H1 (cell line): ENCODE data around the gene CELSR1.

Experiments
- ATF3 ChIP-seq: IDR thresholded peaks from 2 replicates; pipeline ENCODE4 v1.6.1; 2011; ENCODE audit warnings: low read depth, mild to moderate bottlenecking, low read length; ENCODE audit not compliant: insufficient read depth
- CBX8 ChIP-seq: fragments of 300-800, 300-1000 bp; sonication (generic); IDR thresholded peaks from 2 replicates; pipeline ENCODE4 v1.7.1; 2016; ENCODE audit warnings: low read depth, low read length, borderline replicate concordance
- CTCF ChIP-seq, 3 experiments: IDR thresholded peaks; 1 replicate in 2 of 3; 2 replicates in 1 of 3; pipeline versions ENCODE4 v1.5.1 to v1.6.1; 2011; ENCODE audit warnings: low read length in 3 of 3, mild to moderate bottlenecking in 3 of 3, inconsistent platforms in 2 of 3, low read depth in 1 of 3, moderate library complexity in 1 of 3; ENCODE audit not compliant: insufficient read depth in 1 of 3; ENCODE audit errors: control extremely low read depth in 1 of 3
- EP300 ChIP-seq, 2 experiments: IDR thresholded peaks; 1 replicate in 1 of 2; 2 replicates in 1 of 2; pipeline ENCODE4 v1.6.1; 2011 to 2012; ENCODE audit warnings: low read depth in 2 of 2, low read length in 2 of 2, mild to moderate bottlenecking in 2 of 2, borderline replicate concordance in 1 of 2, inconsistent platforms in 1 of 2, moderate library complexity in 1 of 2
- EZH2 ChIP-seq: fragments of 200-600 bp; sonication (generic); IDR thresholded peaks from 2 replicates; pipeline ENCODE4 v1.7.1; 2012; ENCODE audit warnings: low read depth, mild to moderate bottlenecking, moderate library complexity, low read length, inconsistent platforms; ENCODE audit not compliant: severe bottlenecking
- GTF2F1 ChIP-seq: IDR thresholded peaks from 2 replicates; pipeline ENCODE4 v1.6.1; 2012; ENCODE audit warnings: low read depth, low read length, improper control_type of control experiment, borderline replicate concordance
- HDAC6 ChIP-seq: IDR thresholded peaks from one replicate; pipeline ENCODE4 v1.7.1; 2012; ENCODE audit warnings: low read depth, mild to moderate bottlenecking, inconsistent platforms, low read length, moderate library complexity
- KDM1A ChIP-seq: fragments of 200-600, 300-600 bp; sonication (generic); IDR thresholded peaks from 2 replicates; pipeline ENCODE4 v1.7.1; 2016; ENCODE audit warnings: mild to moderate bottlenecking, low read length, borderline replicate concordance
- POLR2A ChIP-seq, 2 experiments: IDR thresholded peaks; 1 replicate in 1 of 2; 2 replicates in 1 of 2; pipeline ENCODE4 v1.6.1; 2011; ENCODE audit warnings: low read depth in 2 of 2, low read length in 2 of 2, mild to moderate bottlenecking in 2 of 2; ENCODE audit errors: control extremely low read depth in 1 of 2
- POLR2AphosphoS5 ChIP-seq: IDR thresholded peaks from 2 replicates; pipeline ENCODE4 v1.6.1; 2011; ENCODE audit warnings: low read depth, low read length
- SP2 ChIP-seq: IDR thresholded peaks from 2 replicates; pipeline ENCODE4 v1.6.1; 2012; ENCODE audit warnings: mild to moderate bottlenecking, low read length, inconsistent platforms
- USF2 ChIP-seq: IDR thresholded peaks from 2 replicates; pipeline ENCODE4 v1.6.1; 2011; ENCODE audit warnings: low read length, improper control_type of control experiment

- TF ChIP-seq POLR2AphosphoS5 (no peak), EZH2 (no peak), CBX8 (no peak), KDM1A (no peak), SP2 (no peak), GTF2F1 (no peak), USF2 (no peak), CTCF (IDR thresholded peaks at IDR 0.05; ENCODE audit: control extremely low read depth in 1 of 3, insufficient read depth in 1 of 3, low read depth in 1 of 3, low read length in 3 of 3) (no peak), EP300 (IDR thresholded peaks at IDR 0.05; ENCODE audit: borderline replicate concordance in 1 of 2, low read depth in 2 of 2, low read length in 2 of 2) (no peak), HDAC6 (no peak), POLR2A (IDR thresholded peaks at IDR 0.05; ENCODE audit: control extremely low read depth in 1 of 2, low read depth in 2 of 2, low read length in 2 of 2) (no peak), ATF3 (no peak)
These were observed 89.5 kb downstream of the CELSR1 start for GRCh38 chr22:46447906-46448305.
